A673 (cell line): ENCODE results near the gene GPR89A. TPM values are rescaled to one million over a fixed set of nuclear protein-coding genes. Genes with fewer than 3 reads are reported as not detected.
"Not testable (repeated sequence)": the region's sequence is repeated elsewhere in the genome, so short reads cannot be mapped to it uniquely, and the experiment has no call there.

ENCODE experiments used
- BruUV-seq: library from RNA; stranded (reverse); fragments of 400-500 nt; replicated peaks from 2 replicates; lab custom pipeline; 2021; lab: Mats Ljungman, UMichigan
- CTCF ChIA-PET: fragments of 300-600 bp; sonication (Branson Sonifier 250); formaldehyde crosslinking; loops from one replicate; lab custom pipeline; 2022; ENCODE audit warnings: antibody characterized with exemption; lab: Charles Lee
- POLR2A ChIA-PET: fragments of 300-600 bp; sonication (Branson Sonifier 250); formaldehyde crosslinking; loops from one replicate; lab custom pipeline; 2022; ENCODE audit warnings: antibody characterized with exemption; ENCODE audit not compliant: low non-redundant PET; lab: Charles Lee
- DNase-seq: peaks from one replicate; pipeline ENCODE4 v3.0.0-alpha.2; 2015; ENCODE audit warnings: low spot score
- H3K27ac ChIP-seq: fragments of 200-600 bp; sonication (generic); 2 replicates; pipeline ENCODE4 v1.5.1; 2016; ENCODE audit warnings: mixed run types, low read depth, mild to moderate bottlenecking, mixed read lengths, antibody characterized with exemption, low read length; ENCODE audit not compliant: poor library complexity, severe bottlenecking
- H3K27me3 ChIP-seq: fragments of 200-600 bp; sonication (generic); replicated peaks from 2 replicates; pipeline ENCODE4 v1.6.1; 2017; ENCODE audit warnings: mixed run types, low read depth, mild to moderate bottlenecking, mixed read lengths, antibody characterized with exemption, low read length; ENCODE audit not compliant: insufficient read depth, poor library complexity
- H3K36me3 ChIP-seq: fragments of 200-600 bp; sonication (generic); 2 replicates; pipeline ENCODE4 v1.6.1; 2016; ENCODE audit warnings: mixed run types, mild to moderate bottlenecking, mixed read lengths, antibody characterized with exemption, low read length; ENCODE audit not compliant: insufficient read depth, poor library complexity, severe bottlenecking
- H3K4me1 ChIP-seq: fragments of 200-600 bp; sonication (generic); 2 replicates; pipeline ENCODE4 v1.6.1; 2017; ENCODE audit warnings: mixed run types, mild to moderate bottlenecking, mixed read lengths, antibody characterized with exemption, low read length; ENCODE audit not compliant: insufficient read depth, poor library complexity, severe bottlenecking
- H3K4me3 ChIP-seq: fragments of 200-600 bp; sonication (generic); 2 replicates; pipeline ENCODE4 v1.5.1; 2016; ENCODE audit warnings: low read depth, mixed run types, mild to moderate bottlenecking, mixed read lengths, low read length; ENCODE audit not compliant: poor library complexity, severe bottlenecking
- H3K9me3 ChIP-seq: fragments of 200-600 bp; sonication (generic); 2 replicates; pipeline ENCODE4 v1.6.1; 2016; ENCODE audit warnings: mixed run types, low read depth, mild to moderate bottlenecking, mixed read lengths, antibody characterized with exemption, low read length; ENCODE audit not compliant: poor library complexity, severe bottlenecking
- CTCF ChIP-seq: fragments of 300-800, 200-600 bp; sonication (generic); conservative IDR thresholded peaks from 2 replicates; pipeline ENCODE4 v1.5.1; 2017; ENCODE audit warnings: low read depth, mild to moderate bottlenecking, antibody characterized with exemption, low read length, moderate library complexity, mixed read lengths
- EZH2 ChIP-seq: fragments of 200-600 bp; sonication (generic); IDR thresholded peaks from 2 replicates; pipeline ENCODE4 v1.6.1; 2017; ENCODE audit warnings: borderline replicate concordance, low read depth, mild to moderate bottlenecking, mixed read lengths, antibody characterized with exemption, low read length; ENCODE audit not compliant: poor library complexity, severe bottlenecking
- intact Hi-C: fragments of 100-400 bp; cut with micrococcal nuclease; formaldehyde crosslinking; loops from one replicate; pipeline ENCODE4 v1.10.0; 2022; ENCODE audit not compliant: unreplicated experiment
- total RNA-seq: library from RNA; stranded (reverse); gene quantifications from 2 replicates; pipeline ENCODE4 v1.2.3, GENCODE V29; 2021

GPR89A gene
- total RNA-seq, 1 experiment from 2014 or later, result 31.3 TPM

GRCh38 chr1:145601593-145601992, 6.2 kb upstream of the GPR89A start:
- no peaks in the 10 kb centered on the region for H3K4me1 ChIP-seq
- intact Hi-C loops, result no loop called here
- ChIA-PET POLR2A (no interaction called here), CTCF (no interaction called here)
- no peaks in the 10 kb centered on the region for H3K36me3 ChIP-seq
- peaks cover 8% of the 10 kb centered on the region for H3K27me3 ChIP-seq
- no peak for TF ChIP-seq CTCF
- no peak for TF ChIP-seq EZH2
- DNase-seq, result no peak
- BruUV-seq, result no TSS peak
- H3K9me3 ChIP-seq, result no peaks in the 10 kb centered on the region
- no peak overlapping the region for H3K27ac ChIP-seq
- H3K4me3 ChIP-seq, result no peak overlapping the region

GRCh38 chr1:145606840-145607239, 948 bp upstream of the GPR89A start:
- H3K4me3 ChIP-seq, H3K27ac ChIP-seq, BruUV-seq, H3K4me1 ChIP-seq, H3K36me3 ChIP-seq, H3K27me3 ChIP-seq, intact Hi-C loops, POLR2A ChIA-PET, DNase-seq, CTCF ChIA-PET, H3K9me3 ChIP-seq: not testable (repeated sequence)

- H3K4me3 ChIP-seq, POLR2A ChIA-PET, H3K27me3 ChIP-seq, DNase-seq, BruUV-seq, H3K4me1 ChIP-seq, H3K36me3 ChIP-seq, H3K9me3 ChIP-seq, CTCF ChIA-PET, intact Hi-C loops, H3K27ac ChIP-seq: not testable (repeated sequence)
Observed at GRCh38 chr1:145607289-145607688, 499 bp upstream of the GPR89A start.

GRCh38 chr1:145610744-145611143, 3.0 kb downstream of the GPR89A start:
- H3K27me3 ChIP-seq, BruUV-seq, H3K36me3 ChIP-seq, H3K4me3 ChIP-seq, H3K4me1 ChIP-seq, DNase-seq, POLR2A ChIA-PET, intact Hi-C loops, H3K27ac ChIP-seq, H3K9me3 ChIP-seq, CTCF ChIA-PET: not testable (repeated sequence)

GRCh38 chr1:145620073-145620472, 12.3 kb downstream of the GPR89A start:
- POLR2A ChIA-PET, H3K27me3 ChIP-seq, BruUV-seq, H3K36me3 ChIP-seq, DNase-seq, CTCF ChIA-PET, H3K9me3 ChIP-seq, H3K4me3 ChIP-seq, H3K27ac ChIP-seq, H3K4me1 ChIP-seq, intact Hi-C loops: not testable (repeated sequence)

- DNase-seq, POLR2A ChIA-PET, intact Hi-C loops, H3K36me3 ChIP-seq, H3K27ac ChIP-seq, H3K4me3 ChIP-seq, H3K9me3 ChIP-seq, CTCF ChIA-PET, BruUV-seq, H3K4me1 ChIP-seq, H3K27me3 ChIP-seq: not testable (repeated sequence)
Observed at GRCh38 chr1:145622177-145622576, 14.4 kb downstream of the GPR89A start.

GRCh38 chr1:145636237-145636636, 28.4 kb downstream of the GPR89A start:
- H3K27ac ChIP-seq, BruUV-seq, H3K4me1 ChIP-seq, CTCF ChIA-PET, POLR2A ChIA-PET, H3K36me3 ChIP-seq, H3K27me3 ChIP-seq, DNase-seq, intact Hi-C loops, H3K9me3 ChIP-seq, H3K4me3 ChIP-seq: not testable (repeated sequence)
